GM10847 (cell line): ENCODE data around the gene CEP120.
A peak's percentile ranks its signal among the peaks of the same experiment; 100 is the strongest.

Experiments used
- POLR2A ChIP-seq: IDR thresholded peaks from 2 replicates; pipeline ENCODE4 v1.6.1; 2011; ENCODE audit not compliant: insufficient read length; ENCODE audit errors: extremely low read depth

Gene CEP120

DNA sequence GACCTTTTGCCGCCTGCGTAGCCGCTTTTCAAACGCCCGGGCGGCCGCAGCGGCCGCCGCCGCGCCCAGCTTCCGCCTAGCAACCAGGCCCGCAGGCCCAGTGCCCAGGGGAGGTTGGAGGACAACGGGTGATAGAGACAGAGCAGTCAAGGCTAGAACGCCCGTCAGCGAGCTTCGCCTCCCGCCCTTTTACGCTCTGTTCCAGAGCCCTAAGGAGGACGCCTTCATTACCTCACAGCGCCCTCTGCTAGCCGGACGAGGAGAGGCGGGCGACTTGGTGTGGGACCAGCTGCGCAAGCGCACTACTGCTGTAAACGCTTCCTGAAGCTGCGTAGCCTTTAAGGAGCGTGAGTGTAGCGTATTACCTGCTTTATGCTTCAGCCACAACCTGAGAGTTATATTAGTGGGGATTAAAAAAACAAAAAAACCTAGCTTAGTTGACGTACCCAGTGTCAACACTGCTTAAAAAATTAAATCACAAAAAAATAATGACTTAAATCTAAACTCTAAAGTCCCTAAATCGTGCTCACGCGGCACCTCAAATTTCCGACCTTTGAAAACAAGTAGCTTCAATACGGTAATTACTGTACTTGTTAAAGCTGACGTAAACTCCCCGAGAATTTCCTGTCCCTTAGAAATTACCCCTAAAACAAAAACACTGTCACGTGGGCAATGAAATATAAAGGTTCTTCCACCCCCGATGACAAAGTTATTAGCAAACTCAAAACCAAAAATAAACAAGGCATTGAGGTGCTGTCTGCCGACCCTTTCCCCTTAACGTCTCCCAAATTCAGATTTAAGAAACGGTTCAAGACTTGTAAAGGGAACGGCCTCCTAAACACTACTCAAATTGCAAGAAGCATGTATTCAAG, at the start of gene CEP120:
TSS of gene CEP120 (minus strand) at position 126 of the 872 bp plus-strand sequence. CDS start 405 bp downstream, outside the sequence.
- peak; percentile 80 for TF ChIP-seq POLR2A

DNA sequence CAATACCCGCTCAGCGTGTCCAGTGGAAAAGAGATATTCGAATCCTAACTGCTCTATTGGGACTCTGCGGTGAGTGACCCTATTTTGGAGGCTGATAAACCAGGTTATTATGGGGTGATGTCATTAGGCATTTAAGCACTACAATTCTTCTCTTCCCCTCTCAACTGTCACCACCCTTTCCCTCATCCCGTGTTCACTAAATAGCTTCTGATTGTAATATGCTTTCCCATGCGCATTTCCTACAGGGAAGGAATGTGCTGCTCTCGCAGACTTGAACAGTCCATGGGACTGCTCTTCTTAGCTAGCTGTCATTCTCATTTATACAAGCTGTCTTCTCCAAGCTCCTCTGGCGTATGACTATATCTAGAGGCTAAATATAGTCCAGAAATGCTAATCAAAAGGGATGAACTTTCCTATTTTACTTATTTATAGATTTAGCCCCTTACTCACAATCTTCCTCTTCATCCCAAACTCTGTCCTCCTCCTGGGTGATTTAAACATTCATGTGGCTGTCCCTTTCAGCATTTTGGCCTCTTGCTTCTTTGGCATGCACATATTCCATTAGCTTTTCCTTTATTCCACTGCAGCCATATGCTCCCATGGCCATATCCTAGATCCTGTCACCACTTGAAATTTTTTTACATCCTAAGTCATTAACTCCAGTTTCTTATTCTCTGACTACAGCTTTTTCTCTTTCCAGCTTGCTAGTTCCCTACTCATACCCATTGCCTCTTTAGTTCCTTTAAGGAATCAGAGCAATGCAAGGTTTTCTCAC, 49.1 kb upstream of the CEP120 start:
- TF ChIP-seq POLR2A: no peak

DNA sequence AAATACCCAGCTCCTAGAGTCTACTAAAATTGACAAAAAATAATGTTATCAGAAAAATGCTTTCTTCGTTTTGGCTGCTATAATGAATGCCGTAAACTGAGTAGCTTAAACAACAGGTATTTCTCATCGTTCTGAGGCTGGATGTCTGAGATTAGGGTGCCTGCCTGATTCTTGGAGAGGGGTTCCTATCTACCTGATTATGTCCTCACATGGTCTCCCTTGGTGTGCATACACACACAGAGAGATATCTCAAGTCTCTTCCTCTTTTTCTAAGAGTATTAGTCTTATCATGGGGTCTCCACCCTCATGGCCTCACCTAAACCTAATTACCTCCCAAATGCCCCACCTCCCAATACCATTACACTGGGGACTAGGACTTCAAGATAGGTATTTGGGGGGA, 48.2 kb upstream of the CEP120 start:
- no peak for TF ChIP-seq POLR2A

DNA sequence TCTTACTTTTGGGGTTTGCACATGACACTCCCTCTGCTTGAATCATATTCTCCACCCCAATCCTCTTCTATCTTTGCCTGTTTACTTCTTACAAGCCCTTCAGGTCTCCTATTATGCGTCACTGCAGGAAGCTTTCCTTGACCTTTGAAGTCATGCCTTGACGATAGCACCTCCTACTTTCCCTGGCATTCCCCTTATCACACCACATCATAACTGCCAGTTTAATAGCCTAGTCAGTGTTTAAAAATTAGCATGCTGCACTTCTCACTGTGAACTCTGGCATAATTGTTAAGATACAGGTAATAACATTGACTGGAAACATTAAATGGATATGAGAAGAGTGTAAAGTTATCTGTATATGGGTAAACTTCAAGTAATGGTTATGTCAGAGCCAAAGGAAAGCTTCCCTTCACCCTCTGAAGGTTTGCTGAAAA, 37.1 kb upstream of the CEP120 start:
- no peak for TF ChIP-seq POLR2A

DNA sequence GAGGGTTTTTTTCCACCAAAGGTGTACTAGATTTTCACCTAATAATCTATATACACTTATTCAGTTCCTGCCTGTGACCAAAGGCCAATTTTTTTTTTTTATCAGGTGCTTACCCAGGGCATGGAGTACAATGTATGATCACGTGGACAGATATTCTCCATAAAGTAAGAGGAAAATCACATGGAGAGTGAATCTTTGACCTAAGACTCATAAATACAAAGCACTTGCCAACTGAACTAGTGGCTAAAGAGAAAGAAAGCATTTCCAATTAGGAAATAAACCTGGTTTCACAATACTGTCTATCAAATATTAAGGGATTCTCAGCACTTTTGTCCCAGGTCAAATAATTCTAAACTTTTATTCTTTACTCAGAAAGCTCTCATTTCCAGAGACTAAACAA, 33.0 kb upstream of the CEP120 start:
- TF ChIP-seq POLR2A: no peak

DNA sequence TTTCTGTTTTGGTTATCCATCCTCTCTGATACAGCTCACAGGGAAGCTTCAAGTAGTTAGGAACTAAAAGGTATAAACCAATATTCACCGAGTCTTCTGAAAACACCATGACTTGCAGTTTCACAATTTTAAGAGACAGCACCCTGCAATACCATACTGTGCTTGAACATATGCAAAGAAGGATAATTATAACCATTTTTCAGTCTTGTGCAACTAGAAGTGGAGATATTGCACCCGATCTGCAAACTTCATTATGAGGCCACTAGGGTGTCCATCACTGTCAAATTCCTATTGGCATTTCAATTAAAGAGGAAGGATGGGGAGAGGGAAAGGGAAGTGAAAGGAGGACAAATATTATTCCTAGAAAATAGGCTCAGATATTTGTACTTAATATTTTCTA, 32.4 kb upstream of the CEP120 start:
- no peak for TF ChIP-seq POLR2A

DNA sequence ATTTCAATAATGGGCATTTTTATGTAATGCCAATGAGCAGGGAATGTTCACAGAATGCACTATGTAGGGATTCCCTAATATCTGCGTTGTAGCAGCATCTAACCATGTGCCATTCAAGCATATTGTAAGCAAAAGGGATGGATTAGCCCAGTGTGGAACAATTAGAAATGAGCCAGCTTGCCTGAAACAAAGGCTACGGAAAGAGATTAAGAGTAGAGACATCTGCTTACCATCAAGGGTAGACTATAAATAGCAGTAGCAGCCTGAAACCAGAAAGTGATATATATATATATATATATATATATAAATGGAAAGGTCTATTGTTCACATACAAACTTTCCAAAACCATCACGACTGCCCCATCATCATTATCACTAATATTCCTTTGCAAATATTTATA, 31.9 kb upstream of the CEP120 start:
- TF ChIP-seq POLR2A: no peak

DNA sequence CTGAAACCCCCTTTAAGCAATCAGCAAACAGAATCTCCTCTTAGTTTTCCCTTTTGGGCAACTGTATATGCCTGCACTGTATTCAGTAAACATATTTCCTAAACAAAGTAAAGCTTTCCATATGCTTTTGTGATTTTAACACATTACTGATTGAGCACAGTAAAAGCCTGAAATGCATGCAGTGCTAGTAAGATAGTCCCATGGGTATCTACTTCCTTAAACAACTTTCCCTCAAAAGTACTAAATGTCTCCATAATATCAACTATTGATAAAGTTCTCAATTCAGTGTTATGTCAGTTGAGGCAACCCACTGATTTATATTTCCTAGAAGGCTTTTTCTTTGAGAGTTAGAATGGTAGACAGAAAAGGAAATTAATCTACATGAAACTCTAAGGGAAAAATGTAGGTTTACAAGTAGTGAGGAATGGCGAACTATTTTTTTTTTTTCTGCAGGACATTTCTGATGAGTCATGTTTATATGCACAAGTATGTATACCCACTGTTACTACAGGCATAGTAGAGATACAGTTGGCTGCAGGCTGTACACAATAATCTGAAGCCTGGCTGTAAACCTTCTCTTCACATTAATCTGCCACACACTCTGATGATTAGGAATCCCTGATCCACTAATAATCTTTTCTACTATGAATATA, 31.2 kb upstream of the CEP120 start:
- no peak for TF ChIP-seq POLR2A

DNA sequence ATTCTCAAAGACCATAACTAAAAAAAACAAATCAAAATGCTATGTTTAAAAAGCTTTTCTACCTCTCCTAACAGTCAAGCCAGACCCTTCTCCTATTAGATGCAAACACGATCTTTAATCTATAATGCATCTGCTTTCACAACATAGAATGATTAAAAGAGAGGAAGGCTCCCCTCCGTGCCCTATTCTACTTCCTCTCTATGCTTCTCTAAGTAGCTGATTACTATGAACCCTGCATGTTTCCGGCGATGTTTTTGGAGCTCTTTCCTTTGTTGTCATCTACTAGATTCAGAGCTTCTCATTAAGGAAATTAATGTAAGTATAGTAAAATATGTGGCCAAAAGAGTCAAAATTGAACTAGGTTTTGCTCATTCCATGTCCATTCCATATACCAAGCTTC, 29.2 kb upstream of the CEP120 start:
- no peak for TF ChIP-seq POLR2A

DNA sequence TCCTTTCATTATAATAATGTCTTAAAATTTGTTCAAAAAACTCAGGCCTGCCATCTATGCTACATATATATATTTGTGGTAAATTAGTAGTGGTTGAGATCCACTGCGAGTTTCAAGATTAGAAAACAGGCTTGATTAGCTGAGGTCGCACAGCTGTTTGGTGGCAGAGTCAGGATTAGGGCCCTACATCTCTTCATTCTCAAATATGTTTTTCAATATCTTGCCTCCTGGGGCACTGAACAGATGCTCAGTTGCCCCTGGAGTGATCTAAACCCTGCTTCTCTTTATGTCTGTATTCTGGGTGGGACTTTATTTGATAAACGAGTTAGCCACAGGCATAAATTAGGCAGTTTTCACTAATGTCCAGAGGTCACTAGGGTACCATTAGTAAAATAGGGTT, 27.8 kb upstream of the CEP120 start:
- TF ChIP-seq POLR2A: no peak

DNA sequence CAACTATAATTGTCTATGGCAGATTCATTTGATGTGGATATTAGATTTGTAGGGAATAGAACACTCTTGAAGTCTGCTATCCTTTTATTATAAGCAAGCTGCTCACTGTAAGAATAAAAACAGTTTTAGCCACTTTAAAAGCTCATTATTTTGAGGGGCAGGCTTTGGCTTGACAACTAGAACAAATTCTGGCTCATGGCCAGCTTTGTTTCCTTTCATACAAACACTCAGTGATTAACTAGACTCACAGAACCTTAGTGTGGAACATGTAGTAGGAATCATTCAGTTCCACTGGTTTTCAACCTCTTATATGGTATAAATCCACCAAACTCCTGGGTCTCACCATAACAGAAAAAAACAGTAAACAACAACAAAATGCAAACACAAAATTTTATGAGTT, 27.4 kb upstream of the CEP120 start:
- TF ChIP-seq POLR2A: no peak

DNA sequence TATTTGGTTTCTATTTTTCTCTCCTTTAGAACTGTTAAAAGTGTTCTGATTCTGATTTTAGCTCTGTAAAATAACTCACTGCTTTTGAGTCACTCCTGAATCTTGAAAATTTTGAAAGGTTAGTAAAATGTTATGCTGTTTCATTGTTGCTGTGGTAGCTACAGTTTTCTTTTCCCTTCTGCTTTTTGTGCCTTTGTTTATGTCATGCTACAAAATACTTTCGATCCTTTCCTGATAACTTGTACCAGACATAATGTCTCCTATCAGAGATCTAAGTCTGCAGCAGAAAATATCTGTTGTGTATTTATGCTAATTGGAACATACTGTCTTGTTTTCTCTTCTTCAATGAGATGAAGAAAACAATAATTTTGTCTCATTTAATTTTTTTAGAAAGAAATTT, 26.9 kb upstream of the CEP120 start:
- TF ChIP-seq POLR2A: no peak

DNA sequence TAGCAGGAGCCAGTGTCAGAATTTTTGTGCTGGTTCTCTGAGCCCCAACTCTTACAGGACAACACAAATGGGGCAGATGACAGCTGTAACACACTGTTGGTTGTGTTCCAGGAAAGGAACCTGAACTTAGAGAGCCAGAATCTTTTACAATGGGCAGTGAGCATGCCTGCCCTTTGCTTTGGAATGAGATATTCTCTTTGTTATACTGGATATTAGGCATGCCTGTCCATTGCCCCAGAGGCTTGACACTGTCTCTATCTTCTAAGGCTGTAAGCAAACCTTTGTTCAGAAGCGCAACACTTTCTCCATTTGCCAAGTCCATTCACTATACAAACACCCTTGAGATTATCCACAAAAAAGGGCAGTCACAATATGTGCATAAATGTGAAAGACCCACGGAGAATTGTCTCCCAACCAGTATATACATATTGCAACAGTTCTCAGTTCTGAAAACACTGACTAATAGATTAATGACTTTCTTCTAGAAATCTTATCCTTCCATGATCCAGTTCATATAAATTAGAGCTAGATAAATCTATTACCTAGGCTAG, 26.3 kb upstream of the CEP120 start:
- TF ChIP-seq POLR2A: no peak

DNA sequence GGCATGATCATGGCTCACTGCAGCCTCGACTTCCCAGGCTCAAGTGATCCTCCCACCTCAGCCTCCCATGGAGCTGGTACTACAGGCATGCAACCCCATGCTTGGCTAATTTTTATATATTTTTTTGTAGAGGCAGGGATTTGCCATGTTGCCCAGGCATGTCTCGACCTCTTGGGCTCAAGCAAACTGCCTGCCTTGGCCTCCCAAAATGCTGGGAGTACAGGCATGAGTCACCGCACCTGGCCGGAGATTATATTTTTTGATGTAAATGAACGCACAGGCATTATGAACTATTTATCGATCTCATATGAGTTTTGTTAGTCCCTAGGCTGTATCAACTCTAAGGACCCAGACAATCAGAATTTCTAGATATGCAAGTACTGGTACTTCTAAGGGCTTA, 25.5 kb upstream of the CEP120 start:
- no peak for TF ChIP-seq POLR2A

DNA sequence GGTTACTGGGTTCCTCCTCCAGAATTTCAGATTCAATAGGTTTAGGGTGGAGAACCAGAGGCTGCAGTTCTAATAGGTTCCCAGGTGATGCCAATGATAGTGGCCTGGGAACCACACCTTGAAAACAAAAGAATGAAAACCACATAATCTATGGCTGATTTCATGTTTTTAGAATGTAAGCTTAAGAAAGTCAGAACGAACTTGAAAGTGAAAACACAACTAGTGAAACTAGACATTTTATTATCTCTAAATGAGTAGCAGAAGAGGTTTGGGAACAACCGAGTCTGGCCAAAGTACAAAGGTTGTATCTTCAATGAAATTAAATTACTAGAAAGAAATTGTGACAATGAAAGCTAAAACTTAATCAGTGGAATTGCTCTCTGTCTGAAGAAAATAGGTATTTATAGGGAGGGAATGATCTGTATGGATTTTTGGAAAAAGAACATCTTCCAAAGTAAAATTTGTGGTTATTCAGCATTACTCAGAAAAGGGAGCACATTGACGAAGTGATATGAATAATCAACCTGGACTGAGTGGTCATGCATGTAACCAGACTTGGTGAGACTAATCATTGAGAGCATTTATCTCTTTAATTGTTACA, 24.9 kb upstream of the CEP120 start:
- TF ChIP-seq POLR2A: no peak
